Retinal pigment epithelial cell (primary cell): ENCODE data around the gene SH3YL1.

Source experiments
- DNase-seq: peaks from one replicate; pipeline ENCODE4 v3.0.0-alpha.2; 2010; ENCODE audit warnings: low read depth
- H3K4me3 ChIP-seq: 2 replicates; pipeline ENCODE4 v1.5.1; 2011; ENCODE audit warnings: mild to moderate bottlenecking, low read length, control low read depth, moderate library complexity
- CTCF ChIP-seq: conservative IDR thresholded peaks from 2 replicates; pipeline ENCODE4 v1.5.1; 2011; ENCODE audit warnings: low read depth, low read length, control low read depth, inconsistent platforms

Gene SH3YL1

GRCh38 chr2:264493-265468 lies 949 bp upstream of the SH3YL1 start, which contains the start of gene ACP1:
Gene ACP1 (plus strand): TSS chr2:264947. CDS start chr2:264965, 18 bp downstream.
- no peak for TF ChIP-seq CTCF
- H3K4me3 ChIP-seq = peak within 1 kb of the TSS; percentile 74
- peak; percentile 65 for DNase-seq

DNA sequence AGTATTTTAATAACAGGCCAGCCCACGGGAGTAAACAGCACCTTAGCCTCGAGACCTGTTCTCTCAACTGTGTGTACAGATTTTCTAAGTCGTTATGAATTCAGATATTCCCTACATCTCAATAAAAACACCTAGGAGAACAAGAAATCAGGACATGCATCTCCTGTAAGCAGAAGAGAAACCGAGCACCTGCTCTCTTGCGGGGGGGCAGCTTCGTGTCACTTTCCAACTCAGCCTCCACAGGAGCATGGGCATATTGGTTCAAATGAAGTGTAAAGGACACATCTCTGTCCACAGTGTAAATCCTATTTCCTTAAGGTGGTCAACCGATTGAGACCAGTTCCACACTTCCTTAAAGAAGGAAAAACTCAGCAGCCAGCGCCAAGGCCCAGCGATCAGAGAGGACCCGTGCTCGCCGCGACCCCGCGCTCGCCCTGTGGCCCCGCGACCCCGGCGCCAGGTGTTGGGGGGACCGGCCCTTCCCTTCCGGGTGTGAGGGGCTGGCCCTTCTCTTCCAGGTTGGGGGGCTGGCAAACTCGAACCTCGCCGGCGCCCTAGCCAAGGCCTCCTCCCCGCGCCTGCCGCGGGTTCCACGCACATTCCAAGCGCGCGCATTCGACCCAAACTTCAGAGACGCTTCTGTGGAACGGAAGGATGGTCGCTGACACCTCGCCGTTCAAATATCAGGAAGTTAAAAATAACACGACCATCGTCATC lies 652 bp downstream of the SH3YL1 start:
- no peak for TF ChIP-seq CTCF
- peak overlapping the region; percentile 74 for H3K4me3 ChIP-seq
- DNase-seq = no peak

DNA sequence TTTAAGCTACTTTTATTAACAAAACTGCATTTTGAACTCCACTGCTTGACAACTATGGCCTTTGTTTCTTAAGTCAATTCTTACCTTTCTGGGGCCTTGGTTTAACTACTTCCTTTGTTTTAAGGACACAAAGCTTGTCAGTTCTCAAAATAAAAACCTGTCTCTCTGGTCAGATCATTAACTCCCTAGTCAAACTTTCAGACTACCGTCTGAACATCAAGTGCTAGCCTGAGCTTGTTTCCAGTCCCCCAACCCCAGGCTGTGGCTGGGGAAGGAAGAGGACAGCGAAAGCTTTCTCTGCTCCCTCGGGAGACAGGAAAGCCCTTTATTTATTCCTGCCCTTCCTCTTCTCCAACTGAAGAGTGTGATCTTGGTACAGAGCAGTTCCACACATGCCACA lies 1.7 kb downstream of the SH3YL1 start:
- H3K4me3 ChIP-seq = no peak overlapping the region
- TF ChIP-seq CTCF = no peak
- DNase-seq = no peak

DNA sequence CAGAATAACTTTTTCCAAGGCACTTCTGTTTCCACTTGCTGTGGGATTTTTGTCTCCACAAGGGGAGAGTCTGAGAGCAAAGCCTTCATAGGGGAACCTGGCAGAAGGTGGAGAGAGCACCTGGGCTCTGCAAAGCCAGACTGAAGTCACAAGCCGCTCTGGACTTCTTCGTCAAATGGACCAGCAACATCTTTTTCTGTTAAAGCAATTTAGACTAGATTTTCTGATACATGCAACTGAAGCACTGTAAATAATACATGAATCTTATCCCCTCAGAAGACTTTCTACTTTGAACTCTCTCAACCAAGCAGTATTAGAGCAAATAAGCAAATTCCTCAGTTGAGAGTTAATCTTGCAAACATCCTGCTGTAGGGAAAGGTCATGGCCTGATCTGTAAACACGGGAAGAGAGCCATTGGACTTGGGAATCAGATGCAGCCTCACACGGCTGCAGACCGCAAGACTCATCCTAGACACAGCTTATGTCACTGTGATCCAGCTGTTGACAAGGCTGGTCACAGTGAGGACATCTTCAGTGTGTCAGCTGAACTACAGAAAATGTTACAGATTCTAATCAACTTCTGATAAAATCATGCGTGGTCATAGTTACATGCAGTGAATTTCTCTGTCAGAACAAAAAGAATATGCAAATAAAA lies 3.2 kb downstream of the SH3YL1 start:
- no peak for TF ChIP-seq CTCF
- H3K4me3 ChIP-seq = no peak overlapping the region
- no peak for DNase-seq

DNA sequence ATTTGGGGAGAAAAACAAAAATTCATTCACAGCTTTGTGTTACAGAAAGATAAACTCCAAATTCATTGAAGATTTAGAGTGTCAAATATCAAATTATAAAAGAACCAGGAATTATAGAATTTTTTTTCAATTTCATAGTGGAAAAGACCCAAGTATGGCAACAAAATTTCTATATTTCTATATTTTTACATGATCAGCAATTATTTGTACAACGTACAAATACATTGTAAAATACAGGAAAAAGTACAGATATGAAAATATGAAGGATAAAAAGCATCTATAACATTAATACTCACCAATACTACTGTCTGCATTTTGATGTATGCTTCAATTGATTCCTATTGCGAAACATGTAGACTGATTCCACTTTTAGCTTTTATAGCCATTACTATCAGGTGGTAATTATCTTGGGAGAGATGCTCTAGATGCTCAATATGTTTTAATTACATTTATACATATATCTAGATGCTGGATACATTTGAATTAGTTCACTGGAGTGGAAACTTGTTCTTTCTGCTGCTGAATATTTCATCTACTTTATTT lies 4.0 kb downstream of the SH3YL1 start:
- H3K4me3 ChIP-seq = no peak overlapping the region
- no peak for TF ChIP-seq CTCF
- DNase-seq = no peak

DNA sequence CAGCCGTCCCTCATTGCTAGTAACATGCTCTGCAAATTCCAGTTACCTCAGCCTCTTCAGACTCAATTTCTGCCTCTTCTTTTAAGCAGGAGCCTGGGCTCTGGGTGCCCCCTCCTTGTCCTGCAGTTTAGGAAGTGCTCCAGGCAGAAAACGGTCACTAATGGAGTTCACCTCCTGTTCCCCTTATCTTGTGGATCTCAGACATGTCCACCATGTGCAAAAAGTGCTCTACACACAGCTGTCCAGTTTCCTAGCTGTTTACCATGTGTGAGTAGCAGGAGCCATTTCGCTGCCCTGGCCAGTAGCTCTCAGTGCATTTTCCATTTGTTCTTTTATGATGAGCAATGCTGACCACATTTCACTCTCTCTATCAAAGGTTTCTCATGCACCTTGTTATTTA lies 4.9 kb downstream of the SH3YL1 start:
- no peak for TF ChIP-seq CTCF
- DNase-seq = no peak
- no peak overlapping the region for H3K4me3 ChIP-seq
